Progenitor cell of endocrine pancreas (in vitro differentiated cells): ENCODE data around the gene COL1A1. TPM values are rescaled to one million over a fixed set of nuclear protein-coding genes. Genes with fewer than 3 reads are reported as not detected.
A peak's percentile ranks its signal among the peaks of the same experiment; 100 is the strongest.

Source experiments
- DNase-seq: peaks from one replicate; pipeline ENCODE4 v3.0.0; 2021; ENCODE audit warnings: low spot score; ENCODE audit not compliant: unreplicated experiment
- H3K27ac Mint-ChIP-seq: 2 replicates; pipeline ENCODE4 v1.8.0; 2021; ENCODE audit warnings: mild to moderate bottlenecking, moderate library complexity, mixed read lengths
- H3K27me3 Mint-ChIP-seq: 2 replicates; pipeline ENCODE4 v1.8.0; 2021; ENCODE audit warnings: mixed read lengths
- H3K36me3 Mint-ChIP-seq: 2 replicates; pipeline ENCODE4 v1.8.0; 2022; ENCODE audit warnings: mixed read lengths; ENCODE audit not compliant: insufficient read depth
- H3K4me1 Mint-ChIP-seq: 2 replicates; pipeline ENCODE4 v1.8.0; 2021; ENCODE audit warnings: low read depth, mixed read lengths
- H3K4me3 Mint-ChIP-seq: 2 replicates; pipeline ENCODE4 v1.8.0; 2021; ENCODE audit warnings: low read depth, mild to moderate bottlenecking, moderate library complexity, mixed read lengths
- H3K9me3 Mint-ChIP-seq: 2 replicates; pipeline ENCODE4 v1.8.0; 2021; ENCODE audit warnings: low read depth, mixed read lengths
- total RNA-seq: library from RNA; stranded (reverse); gene quantifications from 2 replicates; pipeline ENCODE4 v1.2.1, GENCODE V29; 2021
- TF ChIP-seq, protein P1 (sequence below): fragments of 200-600 bp; sonication (generic); IDR thresholded peaks from one replicate; pipeline ENCODE4 v1.5.0; 2021; ENCODE audit warnings: antibody characterized with exemption, mild to moderate bottlenecking; ENCODE audit not compliant: unreplicated experiment

COL1A1 gene
- total RNA-seq, 1 donor from 2014 or later, result 26.7 TPM

GRCh38 chr17:50151041-50151936 lies 50.1 kb downstream of the COL1A1 start:
- peak; percentile 81 for DNase-seq
- Mint-ChIP-seq H3K4me1 (peaks cover 17% of the 10 kb centered on the region), H3K27ac (peak overlapping the region; percentile 33), H3K27me3 (no peaks in the 10 kb centered on the region), H3K4me3 (peak overlapping the region; percentile 74), H3K36me3 (no peaks in the 10 kb centered on the region), H3K9me3 (no peaks in the 10 kb centered on the region)
- TF ChIP-seq, protein P1, sequence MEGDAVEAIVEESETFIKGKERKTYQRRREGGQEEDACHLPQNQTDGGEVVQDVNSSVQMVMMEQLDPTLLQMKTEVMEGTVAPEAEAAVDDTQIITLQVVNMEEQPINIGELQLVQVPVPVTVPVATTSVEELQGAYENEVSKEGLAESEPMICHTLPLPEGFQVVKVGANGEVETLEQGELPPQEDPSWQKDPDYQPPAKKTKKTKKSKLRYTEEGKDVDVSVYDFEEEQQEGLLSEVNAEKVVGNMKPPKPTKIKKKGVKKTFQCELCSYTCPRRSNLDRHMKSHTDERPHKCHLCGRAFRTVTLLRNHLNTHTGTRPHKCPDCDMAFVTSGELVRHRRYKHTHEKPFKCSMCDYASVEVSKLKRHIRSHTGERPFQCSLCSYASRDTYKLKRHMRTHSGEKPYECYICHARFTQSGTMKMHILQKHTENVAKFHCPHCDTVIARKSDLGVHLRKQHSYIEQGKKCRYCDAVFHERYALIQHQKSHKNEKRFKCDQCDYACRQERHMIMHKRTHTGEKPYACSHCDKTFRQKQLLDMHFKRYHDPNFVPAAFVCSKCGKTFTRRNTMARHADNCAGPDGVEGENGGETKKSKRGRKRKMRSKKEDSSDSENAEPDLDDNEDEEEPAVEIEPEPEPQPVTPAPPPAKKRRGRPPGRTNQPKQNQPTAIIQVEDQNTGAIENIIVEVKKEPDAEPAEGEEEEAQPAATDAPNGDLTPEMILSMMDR, result peak; percentile 72

- no peak for DNase-seq
- Mint-ChIP-seq H3K4me3 (peak within 1 kb of the TSS; percentile 75), H3K4me1 (peaks cover 17% of the 10 kb centered on the region), H3K9me3 (no peaks in the 10 kb centered on the region), H3K36me3 (no peaks in the 10 kb centered on the region), H3K27me3 (no peaks in the 10 kb centered on the region), H3K27ac (peak within 1 kb of the TSS; percentile 33)
- TF ChIP-seq, protein P1, result no peak
These were observed 50.9 kb downstream of the COL1A1 start, which contains the start of gene PPP1R9B for GRCh38 chr17:50150354-50151040. PPP1R9B (minus strand) TSS chr17:50150677; CDS start chr17:50150513, 164 bp downstream.

- Mint-ChIP-seq H3K4me3 (peak overlapping the region; percentile 73), H3K9me3 (no peaks in the 10 kb centered on the region), H3K27me3 (no peaks in the 10 kb centered on the region), H3K27ac (no peak overlapping the region), H3K4me1 (peaks cover 17% of the 10 kb centered on the region), H3K36me3 (no peaks in the 10 kb centered on the region)
- TF ChIP-seq, protein P1, result no peak
- DNase-seq, result peak; percentile 52
These were observed 51.7 kb downstream of the COL1A1 start for GRCh38 chr17:50149417-50150353.

- Mint-ChIP-seq H3K9me3 (no peaks in the 10 kb centered on the region), H3K27ac (no peak overlapping the region), H3K27me3 (no peaks in the 10 kb centered on the region), H3K4me3 (peak overlapping the region; percentile 73), H3K4me1 (peaks cover 17% of the 10 kb centered on the region), H3K36me3 (peaks cover 3% of the 10 kb centered on the region)
- TF ChIP-seq, protein P1, result no peak
- DNase-seq, result no peak
These were observed 52.4 kb downstream of the COL1A1 start for GRCh38 chr17:50149091-50149416.
